Erythroblast (primary cell): ENCODE data around the gene SLMAP.

Source experiments
- GATA1 ChIP-seq: IDR thresholded peaks from 2 replicates; pipeline ENCODE4 v1.6.1; 2011; ENCODE audit warnings: low read depth, mild to moderate bottlenecking, control low read depth, low read length, moderate library complexity
- POLR2A ChIP-seq: IDR thresholded peaks from 2 replicates; pipeline ENCODE4 v1.6.1; 2011; ENCODE audit warnings: mild to moderate bottlenecking, low read length

DNA sequence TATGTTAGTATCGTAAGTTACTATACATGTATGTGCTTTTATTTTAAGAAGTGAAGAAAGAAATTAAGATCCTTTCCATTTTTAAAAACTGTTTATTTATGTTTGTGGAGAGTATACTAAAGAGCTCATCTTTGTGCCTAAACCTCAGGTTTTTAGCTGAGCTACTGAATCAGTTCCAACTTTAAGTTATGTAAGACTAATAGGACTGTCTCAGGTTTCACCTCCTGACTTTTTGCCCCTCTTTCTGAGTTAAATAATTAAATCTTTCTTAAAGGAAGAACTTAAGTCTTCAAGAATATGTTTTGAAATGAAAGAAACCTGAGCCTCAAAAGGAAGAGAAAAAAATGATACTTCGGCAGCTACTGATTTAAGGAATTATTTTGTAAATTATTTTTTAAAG, 2.6 kb downstream of the SLMAP start:
- TF ChIP-seq POLR2A (no peak), GATA1 (no peak)
